HG03066 (cell line): Measurements from ENCODE around the gene EIF3I.
A peak's percentile ranks its signal among the peaks of the same experiment; 100 is the strongest.

Source experiments
- ATAC-seq: cut with Tn5 transposase; IDR thresholded peaks from one replicate; pipeline ENCODE4 v1.9.1; 2021; ENCODE audit warnings: low read depth; ENCODE audit not compliant: unreplicated experiment

EIF3I gene

GRCh38 chr1:32197837-32198236 is 24.4 kb upstream of the EIF3I start:
- no peak for ATAC-seq

GRCh38 chr1:32198237-32199042 is 23.8 kb upstream of the EIF3I start:
- ATAC-seq: no peak

GRCh38 chr1:32199043-32199716 is 23.0 kb upstream of the EIF3I start:
- ATAC-seq: no peak

DNA sequence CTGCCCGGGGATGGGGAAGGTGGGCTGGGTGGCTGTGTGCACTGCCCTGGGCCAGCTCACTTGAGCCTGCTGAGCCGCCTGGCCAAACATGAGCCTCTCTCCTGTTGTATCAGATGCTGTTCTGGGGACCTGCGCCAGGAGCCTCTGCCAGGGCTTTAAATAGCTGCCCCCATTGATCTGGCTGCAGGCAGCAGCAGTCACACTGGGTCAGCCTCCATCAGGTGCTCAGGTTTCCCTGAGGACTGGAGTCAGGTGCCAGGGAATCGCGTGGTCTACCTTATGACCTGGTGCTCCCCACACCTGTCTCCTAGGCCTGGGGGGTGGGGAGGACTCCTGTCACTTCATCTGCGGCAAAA is 22.5 kb upstream of the EIF3I start:
- no peak for ATAC-seq

DNA sequence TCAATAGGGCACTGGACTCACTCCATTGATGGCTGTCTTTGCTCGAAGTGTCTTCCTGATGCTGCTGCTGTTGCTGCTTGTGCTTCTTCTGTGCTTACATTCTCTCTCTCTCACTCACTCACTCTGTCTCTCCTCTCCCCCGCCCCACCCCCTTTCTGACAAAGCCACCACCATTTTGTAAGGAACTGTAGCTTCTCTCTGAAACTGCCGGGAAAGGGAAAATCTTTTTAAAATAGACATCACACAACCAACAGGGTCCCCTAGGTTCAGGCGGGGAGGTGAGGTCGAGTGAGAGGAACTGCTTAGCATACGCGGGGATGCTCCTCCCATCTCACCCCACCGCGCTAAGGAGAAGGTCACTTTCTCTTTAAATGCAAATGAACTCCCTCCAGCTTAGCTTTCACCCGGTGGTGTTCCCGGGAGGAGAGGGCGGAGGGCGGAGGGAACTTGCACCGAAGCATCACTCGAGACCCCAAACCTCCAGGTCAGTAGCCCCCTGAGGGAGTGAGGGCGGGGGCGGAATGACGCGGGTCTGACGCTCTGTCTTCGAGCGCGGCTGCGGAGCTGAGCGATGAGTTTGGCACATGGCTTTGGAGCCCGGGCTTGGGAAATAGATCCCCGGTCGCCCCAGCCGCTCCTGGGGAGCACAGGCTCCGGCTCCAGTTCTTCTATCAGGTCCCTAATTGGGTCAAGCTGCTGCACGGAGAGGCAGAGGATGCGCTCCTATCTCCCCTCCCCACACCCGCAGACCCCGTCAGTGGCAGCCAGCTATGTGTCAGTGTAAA is 21.8 kb upstream of the EIF3I start, which contains the start of gene CCDC28B:
TSS of gene CCDC28B (plus strand) at position 370 of the 785 bp plus-strand sequence. CDS start 1,341 bp downstream, outside the sequence.
- no peak for ATAC-seq

- no peak for ATAC-seq
These were observed 21.0 kb upstream of the EIF3I start for GRCh38 chr1:32201011-32201855.

- no peak for ATAC-seq
These were observed 17.3 kb upstream of the EIF3I start for GRCh38 chr1:32204943-32205361.

DNA sequence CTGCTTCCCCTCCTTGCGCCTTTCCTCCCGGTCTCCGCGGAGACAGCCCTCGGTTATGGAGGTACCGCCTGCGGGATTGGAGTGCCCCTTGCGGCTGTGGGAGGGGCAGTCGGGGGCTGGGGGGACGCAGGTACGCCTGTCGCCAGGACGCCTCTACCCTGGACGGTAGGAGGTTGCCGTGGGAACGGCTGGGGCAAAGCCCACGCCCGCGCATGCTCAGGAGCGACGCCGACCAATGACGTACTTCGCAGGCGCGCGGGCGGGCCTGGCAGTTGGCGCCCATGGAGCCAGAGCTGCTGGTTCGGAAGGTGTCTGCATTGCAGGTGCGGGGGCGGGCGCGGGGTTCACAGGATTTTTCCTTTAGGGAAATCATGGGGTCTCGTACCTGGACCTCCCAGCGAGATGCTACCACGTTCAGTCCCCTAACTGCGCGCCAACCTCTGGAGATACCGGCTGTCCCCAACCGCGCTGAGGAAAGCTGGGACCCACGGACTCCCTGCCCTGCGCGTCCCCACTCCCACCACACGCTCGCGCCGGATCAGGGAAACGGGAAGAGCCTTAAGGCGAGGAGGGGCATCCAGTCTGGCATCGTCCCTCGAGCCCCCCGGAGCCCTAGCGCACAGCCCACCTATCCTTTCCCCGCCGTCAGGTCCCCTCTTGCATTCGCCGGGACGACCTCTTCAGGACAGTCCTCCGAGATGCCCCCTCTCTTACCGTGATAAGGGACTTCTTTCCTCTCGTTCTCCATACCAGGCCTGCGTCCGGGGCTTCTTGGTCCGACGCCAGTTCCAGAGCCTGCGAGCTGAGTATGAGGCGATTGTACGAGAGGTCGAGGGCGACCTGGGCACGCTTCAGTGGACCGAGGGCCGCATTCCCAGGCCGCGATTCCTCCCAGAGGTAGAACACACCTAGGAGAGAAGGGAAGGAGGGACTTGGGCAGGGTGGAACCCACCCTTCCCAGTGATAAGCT is 16.5 kb upstream of the EIF3I start, which contains the start of gene IQCC:
TSS of gene IQCC (plus strand) at position 271 of the 970 bp plus-strand sequence. CDS start at position 282, 11 bp downstream.
- peak; percentile 54 for ATAC-seq

DNA sequence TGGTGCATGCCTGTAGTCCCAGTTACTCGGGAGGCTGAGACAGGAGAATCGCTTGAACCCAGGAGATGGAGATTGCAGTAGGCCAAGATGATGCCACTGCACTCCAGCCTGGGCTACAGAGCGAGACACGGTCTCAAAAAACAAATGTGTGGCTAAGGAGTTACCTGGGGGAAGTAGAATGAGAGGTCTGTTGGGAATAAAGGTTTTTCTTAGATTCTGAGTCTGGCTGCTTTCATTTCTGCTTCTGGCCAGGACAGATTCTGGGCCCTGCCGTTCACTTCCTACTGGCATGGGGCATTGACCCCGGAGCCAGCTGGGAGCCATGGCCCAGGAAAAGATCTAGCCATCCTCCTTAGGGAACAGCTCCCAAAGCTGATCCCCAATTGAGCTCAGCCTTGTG is 13.7 kb upstream of the EIF3I start:
- ATAC-seq: no peak

GRCh38 chr1:32208891-32209328 is 13.3 kb upstream of the EIF3I start, which contains the start of gene DCDC2B:
DCDC2B (plus strand) TSS chr1:32209089; CDS start chr1:32209094, 5 bp downstream.
- ATAC-seq: no peak

GRCh38 chr1:32215629-32216480 is 6.4 kb upstream of the EIF3I start:
- ATAC-seq: no peak

DNA sequence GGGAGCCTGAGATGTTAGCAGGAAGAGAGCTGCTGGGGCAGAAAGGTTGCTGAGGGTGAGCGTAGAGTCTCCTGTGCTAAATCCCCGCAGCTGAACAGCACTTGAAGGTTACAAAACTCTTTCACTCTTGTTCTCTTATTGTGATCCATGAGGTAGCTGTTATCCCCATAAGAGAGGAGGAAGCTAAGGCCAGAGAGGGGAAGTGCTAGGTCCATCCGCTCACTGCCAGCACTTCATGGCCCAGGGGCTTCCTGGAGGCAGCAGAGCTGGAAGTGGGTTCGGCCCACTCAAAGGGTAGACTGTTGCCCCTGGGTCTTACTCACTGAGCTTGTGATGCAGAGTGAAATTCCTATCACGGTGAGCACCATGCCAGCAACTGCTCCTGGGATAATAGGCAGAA is 5.6 kb upstream of the EIF3I start:
- no peak for ATAC-seq

DNA sequence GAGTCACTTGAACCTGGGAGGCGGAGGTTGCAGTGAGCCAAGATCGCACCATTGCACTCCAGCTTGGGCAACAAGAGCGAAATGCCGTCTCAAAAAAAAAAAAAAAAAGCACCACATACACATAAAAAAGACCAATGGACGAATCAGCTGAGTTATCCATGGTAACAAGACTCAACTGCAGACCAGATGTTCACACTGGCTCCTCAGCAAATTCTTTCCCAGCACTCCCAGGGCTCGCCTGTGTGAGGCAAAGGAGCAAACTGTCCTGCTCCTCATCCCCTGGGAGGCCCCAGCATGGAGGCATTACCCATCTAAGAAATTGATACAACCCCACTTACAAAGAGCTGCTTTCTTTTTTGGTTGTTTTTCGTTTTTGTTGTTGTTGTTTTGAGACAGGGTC is 3.2 kb upstream of the EIF3I start:
- no peak for ATAC-seq

- no peak for ATAC-seq
These were observed 1.2 kb upstream of the EIF3I start for GRCh38 chr1:32220746-32221580.

GRCh38 chr1:32221581-32221979 is 627 bp upstream of the EIF3I start:
- ATAC-seq: no peak

- no peak for ATAC-seq
These were observed 1.5 kb downstream of the EIF3I start for GRCh38 chr1:32223683-32224082.

GRCh38 chr1:32224285-32224684 is 2.1 kb downstream of the EIF3I start:
- ATAC-seq: no peak
